GM21367 (cell line): ENCODE measurements around the gene GLB1L2.

Source experiments
- ATAC-seq: cut with Tn5 transposase; IDR thresholded peaks from one replicate; pipeline ENCODE4 v1.9.1; 2021; ENCODE audit not compliant: unreplicated experiment

The GLB1L2 gene

DNA sequence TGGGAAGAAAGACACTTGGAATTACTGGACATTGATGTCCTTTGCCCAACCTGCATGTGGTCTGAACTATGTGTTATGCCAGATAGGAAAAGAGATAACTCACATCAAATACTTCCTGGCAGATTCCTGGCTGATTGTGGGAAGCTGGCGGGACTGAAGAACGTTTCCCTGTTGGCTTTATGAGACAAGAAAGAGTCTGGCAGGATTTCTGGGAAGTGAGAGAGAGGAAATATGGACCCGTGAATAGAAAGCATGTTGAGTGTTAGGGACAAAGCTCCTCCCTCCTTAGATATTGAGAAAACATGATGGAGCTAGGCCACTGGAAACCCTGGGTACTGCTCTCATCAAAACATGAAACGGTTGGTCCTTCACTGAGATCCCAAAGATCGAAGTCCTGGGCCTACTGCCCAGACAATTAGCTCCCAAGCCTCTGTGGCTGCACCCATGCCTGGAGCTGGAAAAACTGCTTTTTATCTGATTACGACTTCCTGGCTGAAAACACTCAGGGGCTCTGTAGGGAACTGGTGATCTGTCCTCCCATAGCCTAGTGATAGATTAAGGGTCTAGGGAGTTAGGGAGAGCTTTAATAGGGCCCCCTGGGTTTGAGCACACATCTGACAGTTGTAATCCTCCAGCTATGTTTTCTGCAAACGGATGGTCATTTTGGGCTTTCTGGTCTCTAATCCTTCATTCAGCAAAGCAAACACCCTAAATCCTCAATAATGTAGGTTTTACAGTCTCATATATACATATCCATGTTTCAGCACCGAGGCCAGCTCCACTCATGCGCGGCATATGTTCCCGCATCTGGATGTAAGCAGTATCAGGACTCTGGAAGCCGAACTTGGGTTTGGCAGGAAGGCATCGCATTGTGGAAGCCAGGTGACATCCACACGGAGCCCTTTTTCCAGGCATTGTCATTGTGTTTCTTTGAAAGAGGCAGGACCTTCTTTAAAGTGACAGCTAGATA is 86.4 kb downstream of the GLB1L2 start:
- ATAC-seq = no peak

DNA sequence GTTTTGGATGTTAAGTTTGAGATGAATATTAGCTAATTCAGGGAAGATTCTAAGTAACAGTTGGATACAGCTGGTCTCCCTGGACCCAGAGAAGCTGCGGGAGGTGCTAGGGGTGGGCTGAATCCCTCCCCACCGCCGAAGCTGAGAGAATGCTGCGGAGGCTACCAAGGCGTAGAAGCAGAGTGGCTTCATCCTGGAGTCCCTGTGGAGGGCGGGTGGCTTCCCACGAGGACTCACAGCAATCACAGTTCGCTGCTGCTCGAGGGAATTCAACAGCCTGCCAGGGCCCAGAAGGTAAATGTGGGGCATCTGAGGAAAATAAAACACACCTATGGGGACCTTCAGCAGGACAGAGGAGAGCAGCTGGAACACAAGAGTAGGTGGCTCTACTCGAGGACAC is 91.3 kb downstream of the GLB1L2 start:
- no peak for ATAC-seq

DNA sequence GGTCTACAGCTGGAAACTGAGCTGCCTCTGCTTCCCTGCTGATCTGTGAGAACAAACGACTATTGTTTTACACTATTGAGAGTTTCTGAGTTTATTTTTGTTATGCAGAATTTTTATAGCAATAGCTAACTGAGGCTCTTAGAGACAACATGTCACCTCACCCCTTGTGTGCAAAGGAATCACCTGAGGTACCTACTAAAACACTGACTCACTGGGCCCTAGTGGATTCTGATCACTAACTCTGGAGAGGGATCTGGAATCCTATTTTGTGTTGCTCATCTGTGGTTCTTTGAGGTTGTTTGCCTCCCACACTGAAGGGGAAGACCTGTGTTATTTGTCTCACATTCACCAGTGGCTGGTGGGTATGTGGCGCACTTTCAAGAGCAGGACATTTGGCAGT is 93.6 kb downstream of the GLB1L2 start:
- no peak for ATAC-seq
